IgD-negative memory B cell (primary cell): ENCODE data around the gene IL20RB. TPM values are rescaled to one million over a fixed set of nuclear protein-coding genes. Genes with fewer than 3 reads are reported as not detected.

Experiments
- H3K27ac Mint-ChIP-seq, 3 donors: one replicate each; pipeline ENCODE4 v1.8.0; 2020 to 2022; ENCODE audit warnings: mild to moderate bottlenecking in 3 of 3, mixed read lengths in 3 of 3, moderate library complexity in 1 of 3
- H3K27me3 Mint-ChIP-seq: one replicate; pipeline ENCODE4 v1.8.0; 2021; ENCODE audit warnings: mixed read lengths
- H3K36me3 Mint-ChIP-seq: one replicate; pipeline ENCODE4 v1.8.0; 2020; ENCODE audit warnings: mild to moderate bottlenecking, mixed read lengths
- H3K4me1 Mint-ChIP-seq, 3 donors: one replicate each; pipeline ENCODE4 v1.8.0; 2020 to 2022; ENCODE audit warnings: mixed read lengths in 3 of 3, mild to moderate bottlenecking in 1 of 3
- H3K4me3 Mint-ChIP-seq, 4 donors: one replicate each; pipeline ENCODE4 v1.8.0; 2020 to 2022; ENCODE audit warnings: mild to moderate bottlenecking in 4 of 4, mixed read lengths in 4 of 4, moderate library complexity in 3 of 4
- H3K9me3 Mint-ChIP-seq, 3 donors: one replicate each; pipeline ENCODE4 v1.8.0; 2020 to 2021; ENCODE audit warnings: mixed read lengths in 3 of 3, mild to moderate bottlenecking in 1 of 3
- polyA plus RNA-seq: library from polyadenylated mRNA; unstranded; fragments of 300-500 nt; fragmentation: Illumina TruSeq; gene quantifications from one replicate; pipeline ENCODE4 v1.2.3, GENCODE V29; 2021

Gene IL20RB
- polyA plus RNA-seq, 1 donor from 2014 or later, result not detected

DNA sequence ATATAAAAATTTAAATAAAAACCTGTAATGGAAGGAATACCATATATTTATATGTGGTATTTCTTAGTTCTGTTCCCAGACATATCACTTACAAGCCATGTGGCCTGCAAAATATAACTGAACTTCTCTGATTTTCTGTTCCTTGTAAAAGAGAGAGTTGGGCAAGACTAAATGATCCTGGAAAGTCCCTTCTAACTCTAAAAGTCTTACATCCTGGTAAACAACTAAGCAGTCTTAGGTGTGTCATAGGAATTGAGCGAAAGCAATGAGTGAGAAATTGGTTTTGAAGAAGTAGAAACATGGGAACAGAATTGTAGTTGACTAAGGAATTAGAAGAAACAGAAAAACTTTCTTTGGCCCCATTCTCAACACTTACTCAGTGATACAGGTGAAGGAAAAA is 25.3 kb upstream of the IL20RB start:
- peaks cover 22 to 45% (median 32%) of the 10 kb centered on the region in 3 donors for H3K4me1 Mint-ChIP-seq
- H3K27ac Mint-ChIP-seq, result peak overlapping the region; percentile 3 to 87 (median 85)
- peaks cover 0 to 4% (median 0%) of the 10 kb centered on the region in 3 donors for H3K9me3 Mint-ChIP-seq
- peak overlapping the region in 1 of 4 donors; percentile 14 for H3K4me3 Mint-ChIP-seq
- H3K36me3 Mint-ChIP-seq, result peaks cover 18% of the 10 kb centered on the region
- H3K27me3 Mint-ChIP-seq, result no peaks in the 10 kb centered on the region

DNA sequence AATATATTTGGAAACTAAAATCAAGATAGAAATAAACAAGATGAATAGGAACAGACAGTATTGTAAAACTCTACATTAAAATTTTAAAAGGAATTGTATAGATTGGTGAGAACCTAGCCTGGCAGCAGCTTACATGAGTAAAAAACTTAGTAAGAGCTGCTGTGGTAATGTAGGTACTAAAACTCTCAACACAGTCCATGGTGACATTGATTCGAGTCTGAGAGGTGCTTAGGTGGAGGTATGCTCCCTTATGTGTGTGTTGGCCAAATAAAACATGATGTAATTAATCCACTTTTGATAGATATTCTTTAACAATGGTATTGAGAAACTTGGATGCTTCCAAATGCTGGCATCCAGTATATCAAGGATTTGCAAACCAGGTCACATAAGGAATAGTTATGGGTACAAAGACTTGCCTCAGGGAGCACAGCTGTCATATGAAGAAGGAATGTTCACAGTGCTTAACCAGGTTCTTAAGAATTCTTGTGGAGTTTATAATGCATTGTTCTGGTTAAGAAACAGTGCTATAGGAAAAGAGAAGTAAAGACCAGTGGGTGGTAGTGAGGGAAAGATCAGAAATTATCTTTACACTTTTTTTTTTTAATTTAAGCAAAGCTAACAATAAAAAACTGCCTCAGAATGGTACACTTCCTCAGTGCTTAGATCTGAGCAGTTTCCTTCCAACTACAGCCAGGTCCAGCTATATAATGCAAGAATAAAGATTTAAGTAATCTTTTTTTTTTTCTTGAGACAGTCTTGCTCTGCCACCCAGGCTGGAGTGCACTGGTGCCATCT is 24.6 kb upstream of the IL20RB start:
- Mint-ChIP-seq H3K36me3 (peaks cover 13% of the 10 kb centered on the region), H3K27me3 (no peaks in the 10 kb centered on the region), H3K4me1 (peaks cover 29 to 51% (median 38%) of the 10 kb centered on the region in 3 donors), H3K27ac (peak overlapping the region; percentile 9 to 87 (median 85)), H3K4me3 (peak overlapping the region in 1 of 4 donors; percentile 14), H3K9me3 (peaks cover 0 to 4% (median 0%) of the 10 kb centered on the region in 3 donors)

DNA sequence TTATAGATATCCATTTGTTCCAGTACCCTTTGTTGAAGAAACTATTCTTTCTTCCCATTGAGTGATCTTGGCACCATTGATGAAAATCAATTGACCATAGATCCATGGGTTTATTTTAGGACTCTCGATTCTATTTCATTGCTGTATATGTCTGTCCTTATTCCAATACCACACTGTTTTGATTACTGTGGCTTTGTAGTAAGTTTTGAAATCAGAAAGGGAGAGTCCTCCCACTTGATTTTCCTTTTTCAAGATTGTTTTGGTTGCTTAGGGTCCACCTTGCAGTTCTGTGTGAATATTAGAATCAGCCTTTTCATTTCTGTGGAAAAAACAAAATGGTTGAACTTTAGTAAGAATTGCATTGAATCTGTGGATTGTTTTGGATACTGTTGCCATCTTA is 20.6 kb upstream of the IL20RB start:
- H3K4me1 Mint-ChIP-seq, result peaks cover 35 to 66% (median 43%) of the 10 kb centered on the region in 3 donors
- H3K27ac Mint-ChIP-seq, result no peak overlapping the region
- H3K27me3 Mint-ChIP-seq, result no peaks in the 10 kb centered on the region
- peaks cover 0 to 4% (median 0%) of the 10 kb centered on the region in 3 donors for H3K9me3 Mint-ChIP-seq
- H3K4me3 Mint-ChIP-seq, result no peak overlapping the region
- H3K36me3 Mint-ChIP-seq, result peaks cover 10% of the 10 kb centered on the region

DNA sequence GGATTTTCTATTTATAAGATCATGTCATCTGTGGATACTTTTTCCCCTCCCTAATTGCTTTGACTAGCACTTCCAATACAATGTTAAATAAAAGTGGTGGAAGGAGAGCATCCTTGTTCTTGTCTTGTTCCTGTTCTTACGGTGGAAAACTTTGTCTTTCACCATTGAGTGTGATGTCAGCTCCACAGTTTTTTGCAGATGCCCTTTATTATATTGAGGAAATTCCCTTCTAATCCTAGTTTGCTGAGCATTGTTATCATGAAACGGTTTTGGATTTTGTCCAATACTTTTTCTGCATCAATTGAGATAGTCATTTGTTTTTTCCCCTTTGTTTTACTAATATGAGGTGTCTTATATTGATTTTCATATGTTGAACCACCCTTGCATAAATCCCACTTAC is 19.9 kb upstream of the IL20RB start:
- Mint-ChIP-seq H3K36me3 (peaks cover 10% of the 10 kb centered on the region), H3K9me3 (peaks cover 0 to 4% (median 0%) of the 10 kb centered on the region in 3 donors), H3K4me3 (peak overlapping the region in 1 of 4 donors; percentile 28), H3K27ac (no peak overlapping the region), H3K27me3 (no peaks in the 10 kb centered on the region), H3K4me1 (peaks cover 30 to 64% (median 42%) of the 10 kb centered on the region in 3 donors)

DNA sequence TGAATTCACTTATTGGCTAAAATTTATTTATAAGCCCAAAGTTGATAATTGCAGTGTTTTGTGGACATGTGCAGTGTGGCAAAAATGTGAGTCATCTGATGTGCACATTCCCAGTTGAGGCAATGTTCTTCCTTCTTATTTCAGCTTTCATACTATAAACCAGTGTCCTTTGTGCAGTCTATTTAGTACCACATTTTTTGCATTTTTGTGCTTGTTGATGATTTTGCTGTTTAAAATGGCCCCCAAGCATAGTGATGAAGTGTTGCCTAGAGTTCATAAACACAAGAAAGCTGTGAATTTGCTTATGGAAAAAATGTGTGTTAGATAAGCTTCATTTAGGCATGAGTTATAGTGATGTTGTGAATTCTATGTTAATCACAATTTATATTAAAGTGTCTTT is 19.4 kb upstream of the IL20RB start:
- Mint-ChIP-seq H3K27me3 (no peaks in the 10 kb centered on the region), H3K27ac (no peak overlapping the region), H3K4me3 (peak overlapping the region in 1 of 4 donors; percentile 28), H3K9me3 (peaks cover 0 to 4% (median 0%) of the 10 kb centered on the region in 3 donors), H3K4me1 (peaks cover 33 to 64% (median 42%) of the 10 kb centered on the region in 3 donors), H3K36me3 (peaks cover 7% of the 10 kb centered on the region)

DNA sequence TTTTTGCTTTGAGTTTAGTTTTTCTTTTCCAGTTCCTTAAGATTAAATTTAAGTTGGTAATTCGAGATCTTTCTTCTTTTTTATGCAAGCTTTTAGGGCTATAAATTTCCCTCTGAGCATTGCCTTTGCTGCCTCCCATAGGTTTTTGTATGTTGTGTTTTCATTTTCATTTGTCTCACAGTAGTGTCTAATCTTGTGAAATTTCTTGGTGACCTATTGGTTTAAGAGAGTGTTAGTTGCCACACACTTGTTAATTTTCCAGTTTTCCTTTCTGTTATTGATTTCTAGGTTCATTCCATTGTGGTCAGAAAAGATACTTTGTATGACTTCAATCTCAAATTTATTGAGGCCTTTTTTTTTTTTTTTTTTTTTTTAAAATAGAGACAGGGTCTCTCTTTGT is 18.3 kb upstream of the IL20RB start:
- H3K9me3 Mint-ChIP-seq, result peaks cover 0 to 4% (median 0%) of the 10 kb centered on the region in 3 donors
- no peaks in the 10 kb centered on the region for H3K27me3 Mint-ChIP-seq
- H3K4me1 Mint-ChIP-seq, result peaks cover 32 to 67% (median 44%) of the 10 kb centered on the region in 3 donors
- peaks cover 7% of the 10 kb centered on the region for H3K36me3 Mint-ChIP-seq
- peak overlapping the region in 1 of 3 donors; percentile 64 for H3K27ac Mint-ChIP-seq
- no peak overlapping the region for H3K4me3 Mint-ChIP-seq

DNA sequence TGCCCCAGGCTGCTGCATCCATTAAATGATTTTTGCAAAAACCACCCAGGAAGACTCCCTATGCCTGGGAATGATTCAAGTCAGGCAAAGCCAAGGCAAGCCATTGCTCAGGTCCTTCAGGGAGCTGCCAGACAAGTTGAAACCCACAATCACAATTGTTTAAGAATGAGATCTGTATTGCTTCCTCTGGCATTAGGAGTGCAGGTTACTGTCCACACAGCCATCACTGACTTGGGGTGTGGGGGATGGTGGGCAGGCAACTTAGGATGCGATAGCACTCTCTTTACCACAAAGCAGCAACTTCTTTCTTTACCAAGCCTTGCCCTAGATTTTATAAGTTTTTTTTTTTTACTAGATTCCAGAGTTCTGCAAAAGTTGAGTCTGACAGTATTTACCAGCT is 15.0 kb upstream of the IL20RB start:
- Mint-ChIP-seq H3K36me3 (peaks cover 9% of the 10 kb centered on the region), H3K4me3 (no peak overlapping the region), H3K27me3 (no peaks in the 10 kb centered on the region), H3K27ac (peak overlapping the region in 2 of 3 donors; percentile 48 to 69), H3K4me1 (peaks cover 28 to 57% (median 42%) of the 10 kb centered on the region in 3 donors), H3K9me3 (peaks cover 0 to 3% (median 0%) of the 10 kb centered on the region in 3 donors)

DNA sequence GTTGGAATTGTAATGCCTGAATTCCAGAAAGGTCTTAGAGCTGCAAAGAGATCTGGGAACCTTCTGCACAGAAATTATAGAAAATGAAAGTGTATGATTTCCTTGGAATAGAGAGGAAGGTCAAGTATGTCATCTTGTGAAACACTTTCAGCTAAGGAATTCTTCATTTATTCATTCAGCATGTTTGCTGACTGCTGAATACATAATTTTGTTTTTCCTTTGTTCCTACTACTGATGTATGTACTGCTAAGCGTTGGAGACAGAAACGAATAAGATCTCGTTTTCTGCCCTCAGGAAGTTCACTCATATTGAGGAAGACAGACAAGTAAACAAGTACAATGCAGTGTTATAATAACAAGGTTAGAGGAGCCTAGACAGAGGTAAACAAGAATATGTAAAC is 14.3 kb upstream of the IL20RB start:
- H3K4me1 Mint-ChIP-seq, result peaks cover 27 to 55% (median 41%) of the 10 kb centered on the region in 3 donors
- no peak overlapping the region for H3K4me3 Mint-ChIP-seq
- H3K27ac Mint-ChIP-seq, result peak overlapping the region in 1 of 3 donors; percentile 54

DNA sequence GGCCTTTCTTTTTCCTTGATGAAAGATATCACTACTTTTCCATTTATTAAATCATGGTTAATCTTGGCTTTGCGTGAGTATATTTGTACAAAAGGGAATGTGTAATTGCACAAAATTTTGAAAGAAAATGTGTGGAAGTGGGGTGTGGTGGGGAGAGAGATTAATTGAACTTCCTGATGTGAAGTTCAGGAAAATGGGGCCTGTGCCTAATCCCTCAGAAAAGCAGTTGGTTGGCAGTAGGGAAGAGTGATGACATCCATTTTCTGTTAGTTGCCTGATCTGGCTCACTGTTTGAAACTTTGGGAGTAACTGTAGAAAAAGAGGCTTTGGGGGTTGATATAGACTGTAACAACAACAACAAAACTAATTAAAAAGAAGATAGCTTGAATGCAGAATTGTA is 10.8 kb upstream of the IL20RB start:
- Mint-ChIP-seq H3K4me3 (no peak overlapping the region), H3K27me3 (no peaks in the 10 kb centered on the region), H3K9me3 (peaks cover 0 to 3% (median 0%) of the 10 kb centered on the region in 3 donors), H3K27ac (peak overlapping the region in 1 of 3 donors; percentile 74), H3K4me1 (peaks cover 24 to 44% (median 43%) of the 10 kb centered on the region in 3 donors), H3K36me3 (peaks cover 18% of the 10 kb centered on the region)

More for the DNA sequence above, 14.3 kb upstream of the IL20RB start:
- H3K27me3 Mint-ChIP-seq, result no peaks in the 10 kb centered on the region
- peaks cover 10% of the 10 kb centered on the region for H3K36me3 Mint-ChIP-seq
- H3K9me3 Mint-ChIP-seq, result peaks cover 0 to 3% (median 0%) of the 10 kb centered on the region in 3 donors

DNA sequence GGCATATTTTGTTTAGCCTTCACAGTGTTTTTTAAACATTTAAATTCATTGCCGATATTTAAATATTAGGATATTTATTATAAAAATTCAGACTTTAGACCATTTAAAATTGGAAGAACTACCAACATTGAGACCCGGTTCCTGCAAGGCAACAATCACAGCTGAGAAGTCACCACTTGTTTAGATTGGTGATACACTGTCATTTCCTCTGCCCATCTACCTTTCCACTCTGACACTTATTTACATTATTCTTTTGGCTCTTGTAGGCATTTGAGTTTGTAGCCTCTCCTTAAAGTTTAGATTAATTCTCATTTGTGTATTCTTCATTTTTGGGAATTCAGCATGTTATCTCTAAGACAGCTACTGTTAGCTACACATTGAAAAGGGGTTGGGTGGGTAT is 10.3 kb upstream of the IL20RB start:
- H3K27me3 Mint-ChIP-seq, result no peaks in the 10 kb centered on the region
- H3K36me3 Mint-ChIP-seq, result peaks cover 18% of the 10 kb centered on the region
- peak overlapping the region in 2 of 3 donors; percentile 57 to 91 for H3K27ac Mint-ChIP-seq
- H3K9me3 Mint-ChIP-seq, result peaks cover 0 to 3% (median 0%) of the 10 kb centered on the region in 3 donors
- no peak overlapping the region for H3K4me3 Mint-ChIP-seq
- peaks cover 24 to 43% (median 38%) of the 10 kb centered on the region in 3 donors for H3K4me1 Mint-ChIP-seq

DNA sequence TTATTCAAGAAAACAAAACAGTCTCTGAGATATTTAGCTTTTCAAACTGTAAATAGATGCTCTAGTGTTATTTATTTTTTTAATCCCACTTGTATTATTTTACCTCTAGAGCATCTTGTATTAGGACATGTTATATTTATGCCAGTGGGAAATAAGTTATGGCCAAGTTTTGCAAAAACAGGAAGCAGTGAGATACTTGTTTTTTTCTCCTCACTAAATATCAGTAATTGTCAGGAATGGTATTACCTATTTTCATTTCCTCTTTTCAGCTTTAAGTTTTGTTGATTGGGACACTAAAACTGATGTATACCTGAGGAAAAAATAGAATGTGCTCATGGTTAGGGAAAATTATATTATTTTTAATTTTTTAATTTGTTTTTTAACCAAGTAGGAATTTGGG is 8.6 kb upstream of the IL20RB start:
- peaks cover 18% of the 10 kb centered on the region for H3K36me3 Mint-ChIP-seq
- H3K9me3 Mint-ChIP-seq, result peaks cover 0 to 3% (median 0%) of the 10 kb centered on the region in 3 donors
- no peaks in the 10 kb centered on the region for H3K27me3 Mint-ChIP-seq
- no peak overlapping the region for H3K27ac Mint-ChIP-seq
- peaks cover 20 to 35% (median 23%) of the 10 kb centered on the region in 3 donors for H3K4me1 Mint-ChIP-seq
- peak overlapping the region in 2 of 4 donors; percentile 60 to 84 for H3K4me3 Mint-ChIP-seq

DNA sequence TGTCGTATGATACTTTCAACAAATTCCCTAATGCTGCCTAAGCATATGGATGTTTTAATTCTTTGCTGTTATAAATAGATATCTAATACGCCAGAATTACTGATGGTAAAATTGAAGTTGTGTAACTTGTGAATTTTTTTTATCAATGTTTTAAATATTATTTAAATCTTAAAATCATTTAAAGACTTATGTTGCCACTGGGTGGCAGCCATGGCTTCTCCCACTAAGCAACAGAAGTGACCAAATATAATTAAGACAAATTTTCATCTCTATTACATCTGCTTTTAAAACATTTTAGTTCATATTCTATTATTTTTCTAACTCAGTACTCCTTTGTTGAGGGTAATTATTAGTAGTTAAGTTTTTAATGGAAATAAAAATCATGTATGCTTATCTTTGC is 8.1 kb upstream of the IL20RB start:
- Mint-ChIP-seq H3K9me3 (peaks cover 0 to 3% (median 0%) of the 10 kb centered on the region in 3 donors), H3K4me3 (peak overlapping the region in 1 of 4 donors; percentile 82), H3K4me1 (peaks cover 20 to 36% (median 23%) of the 10 kb centered on the region in 3 donors), H3K27me3 (no peaks in the 10 kb centered on the region), H3K36me3 (peaks cover 18% of the 10 kb centered on the region), H3K27ac (no peak overlapping the region)

DNA sequence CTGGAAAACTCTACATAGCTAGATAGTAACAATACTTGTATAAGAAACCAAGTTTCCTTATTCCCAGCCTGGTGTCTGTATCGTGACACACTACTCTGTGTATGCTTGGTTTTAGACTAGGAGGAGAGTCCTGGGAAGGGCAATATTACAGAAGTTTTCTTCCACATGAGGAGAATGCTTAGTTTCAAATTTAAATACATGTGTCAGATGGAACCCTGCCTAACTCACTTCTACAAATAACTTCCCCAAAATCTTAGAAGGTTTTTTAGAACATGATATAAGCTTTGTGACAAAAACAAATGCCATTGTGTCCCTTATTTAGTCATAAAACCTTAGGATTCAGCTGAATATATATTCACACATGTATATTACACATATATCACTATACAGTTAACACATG is 7.2 kb upstream of the IL20RB start:
- Mint-ChIP-seq H3K9me3 (peaks cover 0 to 2% (median 0%) of the 10 kb centered on the region in 3 donors), H3K36me3 (peaks cover 15% of the 10 kb centered on the region), H3K4me3 (peak overlapping the region in 2 of 4 donors; percentile 39 to 82), H3K27ac (no peak overlapping the region), H3K27me3 (no peaks in the 10 kb centered on the region), H3K4me1 (peaks cover 23 to 42% (median 27%) of the 10 kb centered on the region in 3 donors)

DNA sequence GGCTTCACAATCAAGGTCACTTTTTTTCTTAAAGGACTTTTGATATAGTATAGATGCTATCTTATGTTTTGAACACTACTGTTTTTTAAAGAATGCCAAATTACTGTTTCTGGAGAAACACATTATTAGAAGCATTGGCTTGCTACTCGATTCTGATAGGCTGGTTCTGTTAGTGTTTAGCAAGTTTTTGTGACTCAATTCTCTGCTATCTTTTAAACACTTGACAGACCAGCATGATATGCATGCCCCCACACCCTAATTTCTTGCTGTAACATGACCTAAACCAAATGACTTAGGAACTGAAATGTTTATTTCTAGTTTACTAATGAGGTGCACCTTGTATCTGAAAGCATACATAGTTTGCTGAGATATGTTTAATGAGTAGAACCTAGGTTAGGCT is 5.5 kb upstream of the IL20RB start:
- peaks cover 23 to 38% (median 31%) of the 10 kb centered on the region in 3 donors for H3K4me1 Mint-ChIP-seq
- H3K27ac Mint-ChIP-seq, result no peak overlapping the region
- H3K27me3 Mint-ChIP-seq, result no peaks in the 10 kb centered on the region
- H3K36me3 Mint-ChIP-seq, result peaks cover 14% of the 10 kb centered on the region
- H3K4me3 Mint-ChIP-seq, result no peak overlapping the region
- H3K9me3 Mint-ChIP-seq, result no peaks in the 10 kb centered on the region

DNA sequence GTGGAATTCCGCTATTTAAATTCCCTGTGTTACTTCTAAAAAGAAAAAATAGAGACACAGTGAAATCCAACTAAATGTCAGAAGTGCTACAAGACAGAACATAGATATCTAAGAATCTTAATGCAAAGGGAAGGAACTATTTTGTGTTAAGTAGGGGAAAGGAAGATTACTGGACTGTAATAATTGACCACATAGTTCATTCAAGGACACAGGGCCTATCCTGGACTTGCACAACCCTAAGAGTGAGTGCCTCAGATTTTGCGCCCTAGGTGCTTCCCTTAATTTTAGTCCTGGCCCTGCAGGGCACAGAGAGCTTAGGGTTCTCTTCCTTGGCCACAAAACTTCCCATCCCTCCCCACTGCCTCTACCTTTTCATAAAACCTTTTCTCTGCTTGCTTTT is 3.5 kb upstream of the IL20RB start:
- Mint-ChIP-seq H3K4me1 (peaks cover 12 to 26% (median 18%) of the 10 kb centered on the region in 3 donors), H3K4me3 (no peak overlapping the region), H3K36me3 (peaks cover 15% of the 10 kb centered on the region), H3K27me3 (no peaks in the 10 kb centered on the region), H3K9me3 (no peaks in the 10 kb centered on the region), H3K27ac (no peak overlapping the region)
